ENCODE measurements around the gene OR52K1.
A peak's percentile ranks its signal among the peaks of the same experiment; 100 is the strongest.

Gene OR52K1

GRCh38 chr11:4539603-4540219 lies 57.3 kb downstream of the OR52K1 start:
- Histone ChIP-seq H3K4me3 (ENCODE audit: insufficient read depth, low read length, poor library complexity, severe bottlenecking) (no peak overlapping the region), H3K9me3 (ENCODE audit: insufficient read depth, low read length) (no peaks in the 10 kb centered on the region), H4K20me1 (ENCODE audit: low read depth, low read length) (no peaks in the 10 kb centered on the region), H3K9me2 (replicated peaks; ENCODE audit: insufficient read depth, low read length) (no peaks in the 10 kb centered on the region), H2AFZ (ENCODE audit: low read depth, low read length, severe bottlenecking) (no peak overlapping the region), H3F3A (ENCODE audit: insufficient read depth) (no peaks in the 10 kb centered on the region), H3K27ac (ENCODE audit: low read depth, low read length) (no peak overlapping the region), H3K79me2 (ENCODE audit: insufficient read depth, low read length) (no peaks in the 10 kb centered on the region), H3K36me3 (ENCODE audit: low read length) (no peaks in the 10 kb centered on the region), H3K4me2 (ENCODE audit: low read depth, low read length, poor library complexity, severe bottlenecking) (no peak overlapping the region), H3K9ac (ENCODE audit: low read length) (no peak overlapping the region), H3K27me3 (ENCODE audit: low read length) (no peaks in the 10 kb centered on the region)
- TF ChIP-seq CTCF (IDR thresholded peaks at IDR 0.05; ENCODE audit: insufficient read depth, low read length, poor library complexity, severe bottlenecking) (peak; percentile 89), EZH2phosphoT487 (conservative IDR thresholded peaks at IDR 0.05; ENCODE audit: low read length) (no peak)

GRCh38 chr11:4541071-4541470 lies 58.6 kb downstream of the OR52K1 start:
- H2AFZ ChIP-seq (ENCODE audit: low read depth, low read length, severe bottlenecking): no peak overlapping the region
- H3K27ac ChIP-seq (ENCODE audit: low read depth, low read length): no peak overlapping the region
- no peaks in the 10 kb centered on the region for H3F3A ChIP-seq (ENCODE audit: insufficient read depth)
- H3K79me2 ChIP-seq (ENCODE audit: insufficient read depth, low read length): no peaks in the 10 kb centered on the region
- no peaks in the 10 kb centered on the region for H4K20me1 ChIP-seq (ENCODE audit: low read depth, low read length)
- H3K9me2 ChIP-seq (replicated peaks; ENCODE audit: insufficient read depth, low read length): no peaks in the 10 kb centered on the region
- H3K4me3 ChIP-seq (ENCODE audit: insufficient read depth, low read length, poor library complexity, severe bottlenecking): no peak overlapping the region
- H3K27me3 ChIP-seq (ENCODE audit: low read length): no peaks in the 10 kb centered on the region
- no peaks in the 10 kb centered on the region for H3K36me3 ChIP-seq (ENCODE audit: low read length)
- TF ChIP-seq EZH2phosphoT487 (conservative IDR thresholded peaks at IDR 0.05; ENCODE audit: low read length): no peak
- TF ChIP-seq CTCF (IDR thresholded peaks at IDR 0.05; ENCODE audit: insufficient read depth, low read length, poor library complexity, severe bottlenecking): no peak
- no peak overlapping the region for H3K9ac ChIP-seq (ENCODE audit: low read length)
- H3K4me2 ChIP-seq (ENCODE audit: low read depth, low read length, poor library complexity, severe bottlenecking): no peak overlapping the region
- H3K9me3 ChIP-seq (ENCODE audit: insufficient read depth, low read length): no peaks in the 10 kb centered on the region
